ENCODE results near the gene SNTG2. TPM values are rescaled to one million over a fixed set of nuclear protein-coding genes. Genes with fewer than 3 reads are reported as not detected.

Gene SNTG2
- total and polyA plus RNA-seq, 4 donors, result not detected

GRCh38 chr2:1262609-1263008, 312.0 kb downstream of the SNTG2 start:
- 86% methylated on average over 29 of the region's 29 CpGs for WGBS
- TF ChIP-seq HNF4A (conservative IDR thresholded peaks at IDR 0.05) (no peak), NR2F2 (IDR thresholded peaks at IDR 0.05) (no peak), JUND (IDR thresholded peaks at IDR 0.05) (no peak), CTCF (IDR thresholded peaks at IDR 0.05; ENCODE audit: low read depth, low read length, missing input control) (no peak), REST (IDR thresholded peaks at IDR 0.05) (no peak), FOXA2 (IDR thresholded peaks at IDR 0.05) (no peak), ATF3 (IDR thresholded peaks at IDR 0.05) (no peak), RAD21 (IDR thresholded peaks at IDR 0.05) (no peak), SP1 (IDR thresholded peaks at IDR 0.05) (no peak), FOXA1 (IDR thresholded peaks at IDR 0.05) (no peak), YY1 (IDR thresholded peaks at IDR 0.05) (no peak), TAF1 (conservative IDR thresholded peaks at IDR 0.05) (no peak), GABPA (IDR thresholded peaks at IDR 0.05 in 1 of 2, conservative IDR thresholded peaks at IDR 0.05 in 1 of 2) (no peak), HNF4G (IDR thresholded peaks at IDR 0.05) (no peak)
- TF ChIP-seq, protein P1, sequence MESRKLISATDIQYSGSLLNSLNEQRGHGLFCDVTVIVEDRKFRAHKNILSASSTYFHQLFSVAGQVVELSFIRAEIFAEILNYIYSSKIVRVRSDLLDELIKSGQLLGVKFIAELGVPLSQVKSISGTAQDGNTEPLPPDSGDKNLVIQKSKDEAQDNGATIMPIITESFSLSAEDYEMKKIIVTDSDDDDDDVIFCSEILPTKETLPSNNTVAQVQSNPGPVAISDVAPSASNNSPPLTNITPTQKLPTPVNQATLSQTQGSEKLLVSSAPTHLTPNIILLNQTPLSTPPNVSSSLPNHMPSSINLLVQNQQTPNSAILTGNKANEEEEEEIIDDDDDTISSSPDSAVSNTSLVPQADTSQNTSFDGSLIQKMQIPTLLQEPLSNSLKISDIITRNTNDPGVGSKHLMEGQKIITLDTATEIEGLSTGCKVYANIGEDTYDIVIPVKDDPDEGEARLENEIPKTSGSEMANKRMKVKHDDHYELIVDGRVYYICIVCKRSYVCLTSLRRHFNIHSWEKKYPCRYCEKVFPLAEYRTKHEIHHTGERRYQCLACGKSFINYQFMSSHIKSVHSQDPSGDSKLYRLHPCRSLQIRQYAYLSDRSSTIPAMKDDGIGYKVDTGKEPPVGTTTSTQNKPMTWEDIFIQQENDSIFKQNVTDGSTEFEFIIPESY (IDR thresholded peaks at IDR 0.05), result no peak
- no peak for DNase-seq (ENCODE audit: low spot score)

DNA sequence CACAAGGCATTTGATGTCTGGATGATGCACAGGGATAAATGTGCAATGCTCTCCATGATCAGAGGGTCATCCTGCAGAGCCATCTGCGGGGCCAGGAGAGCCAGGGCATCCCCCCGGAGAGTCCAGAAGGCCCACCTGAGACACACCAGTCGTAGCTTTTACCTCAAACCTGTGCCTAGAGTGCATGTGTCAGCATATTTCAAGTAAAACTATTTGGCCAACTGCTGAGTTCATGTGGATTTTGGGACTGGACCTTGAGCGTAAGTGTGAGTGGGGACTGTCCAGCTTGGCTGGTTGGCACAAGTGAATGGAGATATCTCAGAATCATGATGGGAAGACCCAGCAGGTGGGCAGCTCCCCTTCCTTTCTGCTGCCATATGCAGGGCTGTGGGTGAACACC, 314.8 kb downstream of the SNTG2 start:
- H3K36me3 ChIP-seq (ENCODE audit: control insufficient read depth in 4 of 4, insufficient read depth in 3 of 4, low read depth in 1 of 4, low read length in 3 of 4), result no peaks in the 10 kb centered on the region
- H3K4me1 ChIP-seq (ENCODE audit: control insufficient read depth in 4 of 4, insufficient read depth in 4 of 4, low read length in 3 of 4), result no peaks in the 10 kb centered on the region
- no peak for DNase-seq (ENCODE audit: low spot score)
- H3K9me3 ChIP-seq (ENCODE audit: control insufficient read depth in 4 of 4, low read length in 3 of 4), result peaks cover 0 to 3% (median 0%) of the 10 kb centered on the region in 4 donors
- no peak overlapping the region for H3K9ac ChIP-seq (ENCODE audit: low read depth in 1 of 2, low read length in 2 of 2)
- no peak overlapping the region for H3K4me3 ChIP-seq (ENCODE audit: low read depth in 1 of 3, low read length in 3 of 3)
- H3K27me3 ChIP-seq (ENCODE audit: control insufficient read depth in 4 of 4, insufficient read depth in 4 of 4, low read length in 3 of 4), result no peaks in the 10 kb centered on the region
- H3K27ac ChIP-seq (ENCODE audit: low read depth in 1 of 2, low read length in 2 of 2), result no peak overlapping the region
- 73% methylated on average over 4 of the region's 4 CpGs for WGBS
- TF ChIP-seq RXRA (IDR thresholded peaks at IDR 0.05) (no peak), RAD21 (IDR thresholded peaks at IDR 0.05) (no peak), ATF3 (IDR thresholded peaks at IDR 0.05) (no peak), SP1 (IDR thresholded peaks at IDR 0.05) (no peak), HNF4G (IDR thresholded peaks at IDR 0.05) (no peak), NR2F2 (IDR thresholded peaks at IDR 0.05) (no peak), REST (IDR thresholded peaks at IDR 0.05) (no peak), FOXA2 (IDR thresholded peaks at IDR 0.05) (no peak), EGR1 (IDR thresholded peaks at IDR 0.05; ENCODE audit: low read depth in 2 of 2) (no peak), YY1 (IDR thresholded peaks at IDR 0.05) (no peak)
- TF ChIP-seq, protein P1 (IDR thresholded peaks at IDR 0.05), result no peak

More at GRCh38 chr2:1262609-1263008, 312.0 kb downstream of the SNTG2 start:
- H3K4me3 ChIP-seq (ENCODE audit: low read depth in 1 of 3, low read length in 3 of 3), result no peak overlapping the region
- peaks cover 0 to 3% (median 0%) of the 10 kb centered on the region in 4 donors for H3K9me3 ChIP-seq (ENCODE audit: control insufficient read depth in 4 of 4, low read length in 3 of 4)
- no peaks in the 10 kb centered on the region for H3K36me3 ChIP-seq (ENCODE audit: control insufficient read depth in 4 of 4, insufficient read depth in 3 of 4, low read depth in 1 of 4, low read length in 3 of 4)
- H3K27me3 ChIP-seq (ENCODE audit: control insufficient read depth in 4 of 4, insufficient read depth in 4 of 4, low read length in 3 of 4), result no peaks in the 10 kb centered on the region
- H3K4me1 ChIP-seq (ENCODE audit: control insufficient read depth in 4 of 4, insufficient read depth in 4 of 4, low read length in 3 of 4), result no peaks in the 10 kb centered on the region
- no peak overlapping the region for H3K27ac ChIP-seq (ENCODE audit: low read depth in 1 of 2, low read length in 2 of 2)
- H3K9ac ChIP-seq (ENCODE audit: low read depth in 1 of 2, low read length in 2 of 2), result no peak overlapping the region
